ENCODE data around the gene PPARG.

The PPARG gene

DNA sequence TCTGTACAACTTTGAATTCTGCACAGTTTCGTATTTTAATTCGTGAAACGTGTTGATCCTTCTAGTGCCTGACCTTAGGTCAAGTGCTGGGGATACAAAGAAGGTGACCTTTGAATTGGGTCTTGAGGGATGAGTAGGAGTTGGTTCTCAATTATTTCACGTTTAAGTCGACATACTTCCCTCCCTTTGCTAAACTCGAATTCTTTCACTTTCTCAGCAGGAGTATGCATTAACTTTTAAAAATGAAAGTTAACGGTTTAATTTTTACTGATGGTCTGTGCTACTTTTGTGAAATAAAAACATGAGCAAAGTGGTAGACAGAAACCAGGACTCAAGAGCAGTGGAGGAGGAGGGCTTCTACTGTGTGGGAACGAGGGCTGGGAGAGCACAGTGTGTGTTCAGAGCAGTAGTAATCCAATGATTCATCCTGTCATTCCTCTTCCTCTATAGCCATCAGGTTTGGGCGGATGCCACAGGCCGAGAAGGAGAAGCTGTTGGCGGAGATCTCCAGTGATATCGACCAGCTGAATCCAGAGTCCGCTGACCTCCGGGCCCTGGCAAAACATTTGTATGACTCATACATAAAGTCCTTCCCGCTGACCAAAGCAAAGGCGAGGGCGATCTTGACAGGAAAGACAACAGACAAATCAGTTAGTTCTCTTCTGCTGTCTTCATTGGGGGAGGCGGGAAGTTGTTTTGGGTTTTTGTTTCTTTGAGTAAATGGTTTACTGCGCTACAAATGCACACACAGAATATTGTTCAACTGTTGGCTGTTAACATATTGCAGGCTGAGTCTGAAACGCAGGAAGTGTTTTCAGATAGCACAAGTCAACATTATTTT is 116.8 kb downstream of the PPARG start:
- in situ Hi-C loops (cut with MboI; ENCODE audit: low sequenced_read_pairs): no loop called here

DNA sequence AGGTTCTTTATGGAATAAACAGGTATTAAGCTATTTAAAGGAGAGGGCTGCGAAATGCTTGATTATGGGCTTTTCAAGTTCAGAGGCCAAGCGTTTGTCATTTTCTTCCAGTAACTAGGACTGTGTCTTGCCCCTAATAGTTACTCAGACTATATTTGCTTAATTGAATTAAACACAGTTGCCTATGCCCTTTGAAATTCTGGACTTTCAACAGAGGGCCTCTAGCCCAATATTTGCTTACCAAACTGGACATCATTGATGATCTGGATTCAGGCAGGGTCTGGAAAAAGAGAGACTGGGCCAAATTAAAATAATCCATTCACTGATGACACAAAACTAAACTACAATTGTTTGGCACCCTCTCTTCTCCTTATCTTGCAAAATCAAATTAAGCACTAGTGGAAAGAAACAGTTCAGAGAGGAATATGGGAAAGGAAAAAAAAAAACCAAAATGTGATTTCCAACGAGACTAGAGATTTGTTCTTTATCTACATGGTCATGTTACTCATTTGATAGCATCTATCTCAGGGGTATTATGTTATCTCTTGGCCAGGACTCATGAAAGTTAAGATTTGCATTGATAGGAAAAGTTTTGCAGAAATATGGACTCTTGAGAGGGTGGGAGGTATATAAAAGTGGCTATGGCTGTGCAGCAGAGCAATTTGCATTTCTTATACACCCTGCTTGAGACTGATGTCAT is 120.3 kb downstream of the PPARG start:
- in situ Hi-C loops (cut with MboI; ENCODE audit: low sequenced_read_pairs): no loop called here

DNA sequence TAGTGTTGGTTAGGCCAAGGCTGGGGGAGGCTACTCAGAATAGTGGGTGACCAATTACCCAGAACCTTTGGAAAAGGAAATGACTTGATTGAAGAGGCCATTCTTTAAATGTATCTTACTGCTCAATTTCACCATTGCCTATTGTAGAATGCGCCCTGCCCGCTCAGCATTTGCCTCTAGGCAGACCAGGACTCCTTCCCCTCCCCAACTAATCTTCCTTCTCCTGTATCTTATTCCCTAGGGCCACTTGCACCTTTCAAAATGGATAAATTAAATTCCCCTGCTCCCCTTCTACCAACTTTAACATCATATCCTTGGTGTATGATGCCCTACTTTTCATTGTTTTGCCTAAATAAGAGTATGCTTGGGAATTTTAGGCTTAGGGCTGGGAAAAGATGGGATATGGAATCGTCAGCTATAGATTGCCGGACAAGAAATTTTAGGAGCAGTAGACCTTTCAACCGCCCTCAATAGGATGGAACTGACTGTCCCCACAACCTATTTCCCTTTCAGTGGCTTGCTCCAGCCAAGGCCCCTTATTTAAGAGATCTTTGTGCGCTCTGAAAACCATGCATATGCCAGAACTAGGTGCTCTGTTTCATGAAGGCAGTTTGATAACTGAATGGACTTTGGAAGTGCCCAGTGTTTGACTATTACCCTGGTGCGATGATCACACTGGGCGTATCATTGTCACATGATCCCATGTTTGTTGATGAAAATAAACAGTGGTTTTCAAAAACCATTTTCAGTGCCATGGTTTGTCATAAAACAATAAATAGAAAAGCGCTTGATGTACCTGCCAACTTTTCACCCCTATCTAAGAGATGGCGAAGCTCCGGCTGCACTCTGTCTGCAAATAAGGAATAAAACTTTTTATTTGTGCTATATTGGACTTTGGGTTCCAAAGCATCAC is 121.1 kb downstream of the PPARG start:
- in situ Hi-C loops (cut with MboI; ENCODE audit: low sequenced_read_pairs): no loop called here

- in situ Hi-C loops (cut with MboI; ENCODE audit: low sequenced_read_pairs): no loop called here
Observed at GRCh38 chr3:12413721-12414255, 124.9 kb downstream of the PPARG start.

- in situ Hi-C loops (cut with MboI; ENCODE audit: low sequenced_read_pairs): no loop called here
Observed at GRCh38 chr3:12415014-12415680, 126.3 kb downstream of the PPARG start.

DNA sequence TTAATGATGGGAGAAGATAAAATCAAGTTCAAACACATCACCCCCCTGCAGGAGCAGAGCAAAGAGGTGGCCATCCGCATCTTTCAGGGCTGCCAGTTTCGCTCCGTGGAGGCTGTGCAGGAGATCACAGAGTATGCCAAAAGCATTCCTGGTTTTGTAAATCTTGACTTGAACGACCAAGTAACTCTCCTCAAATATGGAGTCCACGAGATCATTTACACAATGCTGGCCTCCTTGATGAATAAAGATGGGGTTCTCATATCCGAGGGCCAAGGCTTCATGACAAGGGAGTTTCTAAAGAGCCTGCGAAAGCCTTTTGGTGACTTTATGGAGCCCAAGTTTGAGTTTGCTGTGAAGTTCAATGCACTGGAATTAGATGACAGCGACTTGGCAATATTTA is 127.9 kb downstream of the PPARG start:
- in situ Hi-C loops (cut with MboI; ENCODE audit: low sequenced_read_pairs): no loop called here

DNA sequence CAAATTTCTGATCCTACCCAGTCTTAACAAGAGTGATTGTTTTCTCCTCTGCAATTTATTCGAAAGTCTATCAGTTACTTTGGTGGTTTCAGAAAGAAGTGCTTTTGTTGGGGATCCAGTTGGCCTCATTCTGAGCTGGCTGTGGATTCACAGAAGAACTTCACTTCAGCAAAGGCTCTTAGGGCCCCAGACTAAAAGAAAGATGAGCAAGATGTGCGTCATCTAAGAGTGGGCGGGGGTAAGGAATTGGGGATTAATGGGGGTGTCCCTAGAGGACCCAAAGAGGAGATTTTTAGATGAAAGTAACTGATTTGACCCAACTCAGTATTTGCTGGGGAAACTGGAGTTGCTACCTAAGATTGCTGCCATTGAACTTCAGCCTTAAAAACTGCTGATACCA is 131.5 kb downstream of the PPARG start:
- in situ Hi-C loops (cut with MboI; ENCODE audit: low sequenced_read_pairs): no loop called here

- in situ Hi-C loops (cut with MboI; ENCODE audit: low sequenced_read_pairs): no loop called here
Observed at GRCh38 chr3:12421132-12421531, 132.3 kb downstream of the PPARG start.

GRCh38 chr3:12423131-12423530 is 134.3 kb downstream of the PPARG start:
- in situ Hi-C loops (cut with MboI; ENCODE audit: low sequenced_read_pairs): no loop called here

GRCh38 chr3:12423918-12424630 is 135.2 kb downstream of the PPARG start:
- in situ Hi-C loops (cut with MboI; ENCODE audit: low sequenced_read_pairs): no loop called here

DNA sequence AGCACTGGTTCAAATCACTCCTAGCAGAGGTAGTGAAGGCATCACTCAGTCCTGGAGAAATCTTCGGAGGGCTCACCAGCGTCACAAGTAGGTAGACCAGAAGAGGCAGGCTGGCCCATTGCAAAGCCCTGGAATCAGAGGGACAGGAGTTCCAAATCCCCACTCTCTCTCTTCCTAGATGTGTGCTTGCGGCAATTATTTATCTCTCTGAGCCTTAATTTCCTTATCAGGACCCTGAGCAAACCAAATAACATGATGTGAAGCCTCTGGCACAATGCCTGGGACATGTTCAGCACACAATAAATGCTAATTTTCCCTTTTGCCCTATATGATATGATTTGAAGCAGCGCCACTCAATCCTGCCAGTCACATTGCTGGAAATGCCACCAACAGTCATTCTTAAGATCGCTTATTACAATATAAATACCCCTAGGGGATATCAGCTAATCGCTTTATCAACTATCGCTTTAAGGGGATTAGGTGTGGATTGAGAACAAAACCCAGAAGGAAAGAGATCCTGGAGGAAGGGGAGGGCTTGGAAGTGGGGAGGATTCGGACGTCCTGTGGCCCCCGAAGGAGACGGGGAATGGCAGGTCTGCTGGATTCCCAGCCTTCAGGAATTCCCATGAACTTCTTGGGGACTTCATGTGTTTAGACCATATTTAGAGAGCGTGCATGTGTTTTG is 135.9 kb downstream of the PPARG start:
- in situ Hi-C loops (cut with MboI; ENCODE audit: low sequenced_read_pairs): no loop called here

- in situ Hi-C loops (cut with MboI; ENCODE audit: low sequenced_read_pairs): no loop called here
Observed at GRCh38 chr3:12425850-12426579, 137.1 kb downstream of the PPARG start.

DNA sequence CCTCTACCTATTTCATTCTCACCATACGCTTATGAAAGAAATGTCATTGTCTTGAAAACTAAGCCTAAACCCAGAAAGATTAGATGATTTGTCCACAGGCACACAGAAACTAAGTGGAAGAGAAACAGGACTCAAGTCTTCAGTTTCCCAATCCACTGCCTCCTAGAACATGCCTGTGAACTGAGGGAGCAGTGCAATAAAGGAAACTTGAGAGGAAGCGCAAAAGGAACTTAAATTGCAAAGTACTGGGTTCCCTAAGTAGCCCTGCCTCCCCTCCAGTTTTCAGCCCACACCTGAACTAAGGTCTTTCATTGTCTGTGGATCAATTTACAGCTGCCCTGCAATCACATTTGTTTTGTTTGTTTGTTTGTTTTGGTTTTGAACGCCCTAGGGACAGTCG is 138.7 kb downstream of the PPARG start:
- in situ Hi-C loops (cut with MboI; ENCODE audit: low sequenced_read_pairs): no loop called here

DNA sequence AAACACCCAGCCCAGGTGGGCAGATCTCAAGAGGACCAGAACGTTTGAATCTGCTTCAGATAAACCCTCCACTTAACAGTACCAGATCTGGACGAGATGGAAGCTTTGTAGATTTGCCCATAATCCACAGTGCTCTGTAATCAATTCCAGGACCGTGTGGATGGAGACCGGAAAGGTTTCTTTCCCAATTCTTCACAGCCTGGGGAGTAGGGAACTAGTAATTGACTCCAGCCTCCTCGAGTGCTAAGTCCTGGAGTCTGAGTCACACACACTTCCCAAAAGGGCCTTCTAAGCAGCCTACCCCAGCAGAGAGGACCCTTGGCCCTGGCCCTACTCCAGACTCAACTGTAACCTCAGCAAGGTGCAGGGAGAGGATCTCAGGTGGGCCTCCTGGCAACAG is 139.3 kb downstream of the PPARG start:
- in situ Hi-C loops (cut with MboI; ENCODE audit: low sequenced_read_pairs): no loop called here

GRCh38 chr3:12430086-12430485 is 141.2 kb downstream of the PPARG start:
- in situ Hi-C loops (cut with MboI; ENCODE audit: low sequenced_read_pairs): no loop called here

DNA sequence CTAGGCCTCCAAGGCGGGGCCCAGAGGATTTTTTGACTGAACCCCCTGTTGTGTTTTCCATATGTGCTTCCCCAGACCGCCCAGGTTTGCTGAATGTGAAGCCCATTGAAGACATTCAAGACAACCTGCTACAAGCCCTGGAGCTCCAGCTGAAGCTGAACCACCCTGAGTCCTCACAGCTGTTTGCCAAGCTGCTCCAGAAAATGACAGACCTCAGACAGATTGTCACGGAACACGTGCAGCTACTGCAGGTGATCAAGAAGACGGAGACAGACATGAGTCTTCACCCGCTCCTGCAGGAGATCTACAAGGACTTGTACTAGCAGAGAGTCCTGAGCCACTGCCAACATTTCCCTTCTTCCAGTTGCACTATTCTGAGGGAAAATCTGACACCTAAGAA is 145.0 kb downstream of the PPARG start:
- in situ Hi-C loops (cut with MboI; ENCODE audit: low sequenced_read_pairs): no loop called here

DNA sequence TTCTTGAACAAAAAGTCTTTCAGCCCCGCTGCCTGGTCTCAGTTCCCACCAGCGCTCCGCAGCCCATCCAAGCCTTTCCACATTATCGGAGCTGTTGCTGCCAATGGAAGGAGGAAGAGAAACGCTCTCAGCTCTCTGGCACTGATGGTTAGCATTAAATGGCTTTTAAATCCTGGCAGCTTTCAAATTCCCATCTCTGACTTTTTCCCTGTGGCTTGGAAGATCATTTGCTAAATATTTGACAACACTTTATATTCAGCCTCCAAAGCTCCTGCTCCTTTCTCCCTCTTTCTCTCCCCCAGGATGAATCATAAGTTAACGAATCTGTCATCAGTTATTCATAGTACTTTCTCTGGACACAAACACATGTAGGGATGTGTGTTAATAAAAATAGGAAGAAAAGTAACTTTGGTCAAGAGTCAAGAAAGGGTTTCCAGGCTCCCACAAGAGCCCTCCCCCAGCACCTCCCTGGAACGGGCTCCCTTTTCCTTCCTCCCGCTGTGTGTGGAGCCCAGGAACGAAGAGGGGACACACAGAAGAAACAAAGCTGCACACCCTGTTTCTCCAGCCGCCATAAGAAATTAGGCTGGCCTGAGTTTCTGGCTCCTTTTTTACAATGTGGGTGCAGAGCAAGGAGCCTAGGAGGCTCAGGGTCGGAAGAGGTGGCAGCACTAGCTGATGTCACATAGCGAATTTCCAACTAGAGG is 147.8 kb downstream of the PPARG start:
- in situ Hi-C loops (cut with MboI; ENCODE audit: low sequenced_read_pairs): no loop called here

DNA sequence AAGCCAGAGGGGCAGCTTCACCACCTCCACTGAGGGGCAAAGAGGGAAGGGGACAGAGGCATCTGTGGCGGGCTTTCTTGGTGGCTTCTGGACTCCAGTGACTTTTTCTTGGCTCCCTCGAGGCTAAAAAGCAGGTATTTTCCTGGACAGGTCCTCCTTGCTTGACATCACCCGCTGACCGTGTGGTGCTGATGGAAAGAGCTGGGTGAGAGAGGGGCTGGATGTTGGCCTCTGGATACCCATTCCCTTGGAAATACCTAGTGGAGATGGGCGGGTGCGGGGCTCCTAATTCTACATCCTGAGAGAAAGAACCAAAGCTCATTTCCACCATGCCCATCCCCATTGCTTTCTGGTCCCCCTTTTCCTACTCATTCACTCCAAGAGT is 148.3 kb downstream of the PPARG start:
- in situ Hi-C loops (cut with MboI; ENCODE audit: low sequenced_read_pairs): no loop called here

Data from hTERT RPE-1 (cell line).